HTR-8/SVneo (cell line): Measurements from ENCODE around the gene GIPC3.

ENCODE experiments used
- DNase-seq: peaks from one replicate; pipeline ENCODE4 v3.0.0; 2011; ENCODE audit warnings: low spot score, mixed read lengths; ENCODE audit not compliant: insufficient read length
- FAIRE-seq: peaks from 2 replicates; lab custom pipeline; 2011; peaks lifted over from hg19 to GRCh38; lab: Jason Lieb, UNC

The GIPC3 gene

DNA sequence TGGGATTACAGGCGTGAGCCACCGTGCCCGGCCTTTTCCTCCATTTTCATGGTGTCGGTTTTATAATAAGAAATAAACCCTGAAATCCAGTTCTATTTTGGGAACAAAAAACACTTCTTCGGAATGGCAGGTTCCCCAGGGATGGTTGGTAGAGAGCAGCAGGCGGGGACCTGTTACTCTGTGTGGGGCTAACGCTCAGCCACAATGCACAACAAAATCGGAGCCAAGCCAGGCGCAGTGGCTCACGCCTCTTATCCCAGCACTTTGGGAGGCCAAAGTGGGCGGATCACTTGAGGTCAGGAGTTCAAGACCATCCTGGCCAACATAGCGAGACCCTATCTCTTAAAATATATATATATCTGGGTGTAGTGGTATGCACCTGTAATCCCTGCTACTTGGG is 15.7 kb downstream of the GIPC3 start:
- FAIRE-seq (no peak), DNase-seq (no peak)

DNA sequence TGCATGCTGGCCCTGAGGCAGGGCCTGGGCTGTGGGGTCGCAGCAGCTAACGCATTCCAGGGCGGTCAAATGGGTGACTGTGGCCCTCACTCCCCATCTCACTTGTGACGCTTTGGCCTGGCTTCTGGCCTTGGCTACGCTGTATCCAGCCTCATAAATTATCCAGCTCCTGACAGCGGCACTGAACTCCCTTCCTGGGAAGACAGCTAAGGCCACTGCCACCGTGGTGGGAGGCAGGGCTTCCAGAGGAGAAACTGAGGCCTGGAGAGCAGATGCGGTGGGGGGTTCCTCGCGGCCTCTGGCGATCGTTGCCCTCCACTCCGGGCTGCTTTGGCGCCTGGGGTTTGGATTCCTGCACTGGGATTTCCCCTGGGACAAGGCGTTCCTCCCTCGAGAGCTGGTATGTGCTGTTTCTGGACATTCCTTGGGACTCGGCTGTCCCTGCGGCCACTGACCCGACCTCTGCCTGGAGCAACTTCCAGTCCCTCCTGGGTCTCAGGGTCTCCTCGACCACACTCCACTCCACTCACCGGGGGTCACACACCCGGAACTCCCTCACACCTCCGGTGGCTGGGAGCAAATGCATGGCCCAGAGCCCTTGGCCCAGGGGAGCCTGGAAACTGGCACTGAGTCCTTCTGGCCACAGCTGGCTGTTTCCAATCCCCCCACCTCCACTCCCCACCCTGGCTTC is 18.0 kb downstream of the GIPC3 start:
- DNase-seq: no peak
- no peak for FAIRE-seq

DNA sequence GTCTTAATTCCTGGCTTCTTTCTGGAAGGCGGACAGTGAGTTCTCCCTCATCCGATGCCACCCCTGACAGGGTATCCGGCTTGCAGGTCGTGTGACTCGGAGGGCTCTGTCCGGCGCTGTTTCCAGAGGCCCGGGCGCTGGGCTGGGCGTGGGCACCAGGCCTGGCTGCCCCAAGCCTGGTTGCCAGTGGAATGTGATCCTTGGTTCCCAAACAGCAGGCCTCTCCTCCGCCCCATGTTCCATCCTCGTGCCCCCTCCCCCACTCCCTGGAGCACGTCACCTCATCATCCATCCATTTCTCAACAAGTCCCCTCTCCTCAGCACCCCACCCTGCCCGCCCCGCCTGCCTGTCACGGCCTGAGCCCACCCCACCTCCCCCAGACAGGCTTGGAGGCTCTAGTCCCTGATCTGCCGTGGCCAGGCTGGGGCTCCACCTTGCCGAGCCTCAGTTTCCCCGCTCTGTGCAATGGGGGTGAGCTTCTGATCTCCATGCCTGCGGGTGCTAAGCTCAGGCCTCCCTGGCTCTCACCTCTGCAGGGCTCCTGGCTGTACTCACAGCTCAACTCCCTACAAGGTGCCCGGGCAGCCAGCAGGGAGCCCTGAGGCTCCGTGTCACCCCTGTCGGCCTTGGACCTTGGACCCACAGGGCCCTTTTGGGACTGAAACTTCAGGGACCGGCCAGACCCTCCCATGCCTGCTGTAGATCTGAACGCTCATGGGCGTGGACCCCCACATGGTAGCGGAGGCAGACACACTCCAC is 19.1 kb downstream of the GIPC3 start:
- no peak for DNase-seq
- FAIRE-seq: no peak

DNA sequence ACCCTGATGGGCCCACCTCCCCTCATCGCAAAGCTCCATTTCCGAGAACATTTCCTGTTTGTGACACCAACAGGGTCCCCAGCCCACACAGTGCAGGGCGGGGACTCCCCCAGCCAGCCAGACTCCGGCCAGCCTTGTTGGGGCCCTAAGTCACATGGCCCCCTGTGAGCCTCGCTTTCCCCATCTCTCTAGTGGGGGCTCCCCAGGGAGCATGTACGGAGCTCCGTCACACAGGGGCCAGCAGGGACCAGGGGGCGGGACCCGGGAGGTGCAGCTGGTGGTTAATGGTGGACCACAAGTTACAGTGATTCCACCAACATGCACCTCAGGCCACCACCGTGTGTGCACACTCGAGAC is 19.7 kb downstream of the GIPC3 start:
- peak; percentile 9 for FAIRE-seq

DNA sequence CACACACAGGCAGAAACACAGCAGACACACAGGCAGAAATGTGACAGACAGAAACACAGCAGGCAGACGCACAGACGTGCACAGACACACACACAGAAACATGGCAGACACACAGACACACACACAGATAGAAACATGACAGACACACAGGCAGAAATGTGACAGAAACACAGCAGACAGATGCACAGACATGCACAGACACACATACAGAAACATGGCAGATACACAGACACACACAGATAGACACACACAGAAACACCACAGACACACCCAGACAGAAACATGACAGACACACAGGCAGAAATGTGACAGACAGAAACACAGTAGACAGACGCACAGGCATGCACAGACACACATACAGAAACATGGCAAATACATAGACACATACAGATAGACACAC is 20.1 kb downstream of the GIPC3 start:
- FAIRE-seq: no peak

More for the DNA sequence above, 19.7 kb downstream of the GIPC3 start:
- DNase-seq: no peak

DNA sequence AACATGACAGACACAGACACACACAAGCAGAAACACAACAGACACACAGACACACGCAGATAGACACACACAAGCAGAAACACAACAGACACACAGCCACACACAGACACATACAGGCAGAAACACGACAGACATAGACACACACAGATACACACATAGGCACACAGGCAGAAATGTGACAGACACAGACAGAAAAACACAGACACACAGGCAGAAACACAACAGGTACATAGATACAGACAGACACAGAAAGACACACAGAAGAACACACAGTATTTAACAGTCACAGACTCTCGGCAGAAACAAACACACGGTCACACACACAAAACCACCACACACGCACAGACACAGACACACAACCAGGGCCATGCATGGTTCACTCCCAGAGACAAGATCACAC is 20.5 kb downstream of the GIPC3 start:
- DNase-seq (no peak), FAIRE-seq (peak; percentile 20)

More for the DNA sequence above, 20.1 kb downstream of the GIPC3 start:
- no peak for DNase-seq

DNA sequence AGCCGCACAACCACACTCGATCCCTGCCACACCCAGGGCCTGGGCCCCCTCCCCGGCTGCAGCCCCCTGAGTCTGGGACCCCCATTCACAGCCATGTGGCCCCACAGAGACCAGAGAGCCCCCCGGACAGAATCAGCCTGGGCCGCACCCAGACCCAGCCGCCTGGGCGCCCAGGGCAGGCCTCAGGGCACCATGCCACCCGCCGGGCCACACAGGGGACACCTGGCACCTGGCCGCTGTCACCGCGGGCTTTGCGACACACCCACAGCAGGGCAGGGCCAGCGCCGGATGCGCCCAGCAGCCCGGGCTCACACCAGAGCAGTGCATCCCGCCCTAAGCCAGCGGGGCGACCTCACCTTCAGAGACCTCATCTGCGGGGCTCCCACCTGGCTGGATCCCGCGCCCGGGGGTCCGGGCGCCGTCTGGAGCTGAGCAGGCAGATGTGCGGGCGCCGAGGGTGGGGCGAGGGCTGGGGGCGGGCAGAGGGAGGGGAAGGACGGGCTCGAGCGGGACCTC is 21.0 kb downstream of the GIPC3 start:
- DNase-seq (no peak), FAIRE-seq (no peak)

DNA sequence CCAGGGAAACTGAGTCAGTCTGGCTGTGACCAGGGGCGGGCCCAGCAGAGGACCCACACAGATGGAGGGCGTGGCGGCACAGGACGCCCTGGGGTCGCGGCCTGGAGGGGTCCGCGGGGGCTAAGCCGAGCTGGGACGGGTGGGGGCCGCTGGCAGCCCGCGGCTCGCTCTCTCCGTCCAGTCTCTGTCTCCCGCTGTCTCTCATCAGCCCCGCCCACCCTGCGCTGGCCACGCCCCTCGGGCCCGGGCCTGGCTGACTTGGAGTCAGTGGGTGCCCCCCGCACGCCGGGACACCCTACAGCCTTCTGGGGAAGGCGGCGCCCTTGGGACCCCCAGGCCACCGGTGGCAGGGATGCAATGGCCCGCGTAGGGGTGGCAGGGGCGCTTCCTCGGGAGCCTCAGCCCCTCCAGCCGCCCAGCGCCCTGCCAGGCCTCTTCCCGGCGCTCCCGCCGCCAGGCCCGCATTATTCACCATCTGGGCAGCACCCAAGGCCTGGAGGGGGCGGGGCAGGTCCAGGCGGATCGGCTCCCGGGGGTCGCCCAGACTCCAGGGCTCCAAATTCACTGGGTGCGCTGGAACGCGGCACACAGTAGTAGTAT is 21.5 kb downstream of the GIPC3 start, which contains the start of gene TBXA2R:
Gene TBXA2R, minus strand, starts transcription at position 186 of the 600 bp plus-strand sequence. CDS start 6,241 bp downstream, outside the sequence.
- DNase-seq (peak; percentile 88), FAIRE-seq (peak; percentile 33)

DNA sequence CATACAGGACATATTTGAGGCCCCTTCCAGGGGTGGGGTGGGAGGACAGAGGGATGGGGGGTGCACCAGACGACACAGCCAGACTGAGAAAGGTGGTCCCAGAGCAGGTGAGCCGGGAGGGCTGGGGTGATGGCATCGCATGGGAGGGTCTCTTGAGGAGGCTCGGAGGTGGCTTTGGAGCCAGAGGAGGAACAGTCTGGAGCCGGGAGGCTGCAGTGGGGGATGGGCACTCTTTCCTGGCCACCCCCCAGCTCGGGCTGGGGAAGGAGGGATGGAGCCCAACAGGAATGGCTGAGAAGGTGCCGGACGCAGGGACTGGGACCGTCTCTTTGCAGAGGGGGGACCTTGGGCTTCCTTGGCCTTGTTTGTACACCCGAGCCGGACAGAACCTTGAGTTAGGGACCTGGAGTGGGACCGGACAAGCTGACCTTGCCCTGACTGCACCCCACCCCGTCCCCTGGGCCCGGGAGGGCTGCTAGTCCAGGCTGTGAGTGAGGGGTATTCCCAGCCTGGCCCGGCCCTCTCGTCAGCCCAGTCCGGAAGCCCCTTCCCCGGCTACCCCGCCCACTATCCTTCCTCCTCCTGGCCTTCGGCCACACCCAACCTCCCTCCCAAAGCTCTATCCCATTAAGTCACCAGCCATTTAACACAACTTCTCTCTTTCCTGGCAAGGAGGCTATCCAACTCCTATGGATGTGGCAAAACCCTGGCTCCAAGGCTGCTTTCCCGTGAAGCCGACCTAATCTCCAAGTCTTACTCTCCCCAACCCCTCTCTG is 22.2 kb downstream of the GIPC3 start:
- FAIRE-seq: no peak
- no peak for DNase-seq

DNA sequence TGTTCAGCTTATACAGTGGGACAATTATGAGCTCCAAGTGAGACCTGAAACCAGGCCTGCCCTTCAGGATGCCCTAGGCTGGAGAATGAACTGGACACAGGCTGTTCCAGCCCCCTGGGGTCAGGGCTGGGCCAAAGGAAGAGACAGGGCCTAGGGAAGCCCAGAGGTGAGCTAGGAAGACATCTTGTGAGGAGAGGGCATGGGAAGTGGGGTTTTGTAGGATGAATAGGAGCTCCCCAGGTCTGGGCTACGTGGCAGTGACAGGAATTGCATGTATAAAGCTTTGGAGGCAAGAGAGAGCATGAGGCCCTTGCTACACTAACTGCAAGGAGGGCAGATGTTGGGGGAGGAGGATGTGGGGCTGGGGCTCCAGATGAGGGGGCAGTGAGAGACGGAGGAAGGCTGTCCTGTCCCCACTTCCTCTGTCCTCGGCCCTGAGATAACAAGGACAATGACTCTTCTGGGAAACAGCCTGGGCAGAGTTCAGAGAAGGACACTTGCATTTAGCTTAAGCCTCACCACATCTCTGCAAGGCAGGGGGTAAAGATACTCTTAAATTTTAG is 22.9 kb downstream of the GIPC3 start:
- FAIRE-seq: no peak

DNA sequence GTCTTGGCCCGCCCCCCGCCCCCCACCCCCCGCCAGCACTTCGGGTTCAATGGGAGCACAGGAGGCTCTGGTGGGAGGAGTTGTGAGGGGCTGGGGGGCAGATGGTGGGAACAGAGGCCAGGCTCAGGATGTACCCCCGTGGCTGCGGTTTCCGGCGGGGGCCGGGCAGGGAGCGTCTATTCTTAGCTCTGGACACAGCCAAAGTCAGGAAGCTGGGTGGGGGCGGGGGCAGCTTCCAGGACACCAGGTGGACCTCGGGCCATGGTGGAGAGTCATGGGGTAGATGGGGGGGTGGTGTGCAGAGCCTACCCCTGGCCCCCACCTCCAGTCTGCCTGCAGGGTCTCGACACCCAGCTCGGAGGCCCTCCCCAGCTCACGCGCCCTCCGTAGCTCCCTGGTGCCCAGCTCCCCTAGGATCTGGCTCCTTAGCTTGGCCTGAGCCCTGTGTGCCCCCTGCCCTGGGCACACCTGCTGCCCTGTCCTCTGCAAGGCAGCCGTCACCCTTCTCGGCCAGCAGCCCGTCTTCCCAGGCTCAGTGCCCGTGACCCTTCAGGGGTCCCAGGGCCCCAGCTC is 23.6 kb downstream of the GIPC3 start:
- FAIRE-seq: no peak
- DNase-seq: no peak

More for the DNA sequence above, 22.9 kb downstream of the GIPC3 start:
- DNase-seq: no peak

DNA sequence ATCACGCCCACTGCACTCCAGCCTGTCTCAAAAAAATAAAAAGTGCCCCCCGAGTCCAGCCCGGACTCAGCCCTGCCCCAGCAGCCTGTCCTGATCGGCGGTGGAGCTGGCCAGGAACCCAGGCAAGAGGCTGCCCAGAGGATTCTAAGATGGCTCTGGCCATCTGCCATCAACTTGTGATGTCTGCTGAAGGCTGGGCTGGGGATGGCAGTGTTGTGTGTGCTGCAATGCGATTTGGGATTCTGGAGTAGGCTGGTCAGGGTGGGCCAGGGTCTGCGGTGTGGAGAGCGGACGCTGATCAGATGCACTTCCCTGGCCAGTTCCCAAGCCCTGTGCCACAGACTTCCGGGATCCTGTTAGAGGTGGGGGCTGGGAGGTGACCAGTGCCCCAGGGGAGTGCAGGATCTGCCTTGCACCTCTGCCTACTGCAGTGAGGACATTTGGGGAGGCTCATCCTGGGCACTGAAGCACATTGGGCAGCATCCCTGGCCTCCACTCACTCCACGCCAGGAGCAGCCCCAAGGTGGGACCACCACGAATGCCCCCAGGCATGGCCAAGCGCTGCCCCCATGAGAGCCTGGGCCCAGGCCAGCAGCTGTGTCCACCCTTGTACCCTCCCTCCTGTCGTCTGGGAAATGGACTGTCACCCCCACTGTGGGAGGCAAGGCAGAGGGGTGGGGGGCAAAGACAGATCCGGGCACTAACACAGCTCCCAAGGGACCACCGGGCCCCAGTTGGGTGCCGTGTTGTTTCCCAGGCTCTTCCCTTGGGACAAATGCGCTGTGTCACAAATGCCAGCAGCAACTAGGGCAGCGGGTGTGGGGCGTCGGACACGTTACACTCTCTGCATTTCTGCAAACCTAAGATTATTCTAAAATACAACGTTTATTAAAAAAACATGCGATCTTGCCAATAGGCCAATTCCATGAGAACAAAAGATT is 24.8 kb downstream of the GIPC3 start:
- DNase-seq (no peak), FAIRE-seq (no peak)

DNA sequence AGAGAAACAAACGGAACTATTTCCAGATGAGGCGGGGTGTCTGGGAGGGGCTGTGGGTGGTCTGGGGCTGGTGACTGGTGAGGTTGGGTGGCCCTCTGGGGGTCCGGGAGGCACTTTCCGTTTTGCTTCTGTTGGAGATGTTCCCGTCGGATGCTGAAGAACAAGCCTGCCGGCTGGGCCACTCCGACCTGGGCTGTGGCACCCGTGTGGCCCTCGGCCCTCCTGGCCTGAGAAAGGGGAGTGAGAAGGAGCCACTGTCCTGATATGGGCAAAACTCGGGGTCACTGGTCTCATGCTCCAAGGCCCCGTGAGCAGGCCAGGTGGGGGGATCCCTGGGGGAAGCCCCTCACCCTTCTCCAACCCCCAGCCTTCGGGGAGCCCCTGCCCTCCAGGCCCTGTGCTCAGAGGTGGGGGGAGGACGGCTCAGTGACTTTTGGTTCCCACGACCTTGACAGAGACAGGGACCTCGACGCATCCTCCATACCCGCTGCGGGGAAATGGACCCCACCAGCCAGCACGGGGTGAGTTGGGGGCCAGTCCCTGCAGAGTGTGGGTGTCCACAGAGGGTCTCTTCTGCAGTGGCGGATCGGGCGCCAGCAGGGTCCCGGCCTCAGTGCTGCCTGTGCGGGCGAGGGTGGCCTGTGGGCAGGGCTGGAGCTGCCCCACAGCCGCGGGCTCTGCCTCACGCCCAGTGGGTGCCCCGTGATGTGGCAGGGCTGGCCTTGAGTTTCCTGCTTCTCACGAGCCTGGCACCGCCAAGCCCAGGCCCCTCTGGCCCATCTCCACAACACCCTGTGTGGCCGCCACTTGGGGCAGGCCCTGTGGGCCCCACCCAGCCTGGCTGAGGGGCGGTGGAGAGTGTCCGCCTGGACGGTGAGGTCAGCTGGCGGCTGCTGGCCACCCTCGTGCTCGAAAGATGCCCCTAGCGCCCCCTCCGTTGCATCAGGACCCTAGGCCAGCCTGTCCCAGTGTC is 25.8 kb downstream of the GIPC3 start:
- FAIRE-seq (no peak), DNase-seq (no peak)

DNA sequence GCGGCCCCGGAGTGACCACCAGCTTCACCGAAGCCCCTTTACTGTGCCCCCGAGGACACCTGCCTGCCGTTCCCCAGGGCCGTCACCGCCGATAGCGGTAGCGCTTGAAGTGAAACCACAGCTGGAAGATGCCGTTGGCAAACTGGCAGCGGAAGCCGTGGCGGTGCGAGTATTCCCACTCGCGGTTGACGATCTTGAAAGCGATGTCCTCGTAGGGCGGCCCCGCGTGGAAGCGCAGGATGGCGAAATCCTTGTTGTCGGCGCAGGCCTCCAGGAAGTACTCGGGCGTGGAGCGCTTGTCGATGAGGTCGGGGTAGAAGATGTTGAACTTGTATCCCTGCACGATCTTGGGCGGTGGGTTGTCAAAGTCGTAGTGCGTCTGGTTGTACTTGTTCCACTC is 26.6 kb downstream of the GIPC3 start:
- no peak for FAIRE-seq

DNA sequence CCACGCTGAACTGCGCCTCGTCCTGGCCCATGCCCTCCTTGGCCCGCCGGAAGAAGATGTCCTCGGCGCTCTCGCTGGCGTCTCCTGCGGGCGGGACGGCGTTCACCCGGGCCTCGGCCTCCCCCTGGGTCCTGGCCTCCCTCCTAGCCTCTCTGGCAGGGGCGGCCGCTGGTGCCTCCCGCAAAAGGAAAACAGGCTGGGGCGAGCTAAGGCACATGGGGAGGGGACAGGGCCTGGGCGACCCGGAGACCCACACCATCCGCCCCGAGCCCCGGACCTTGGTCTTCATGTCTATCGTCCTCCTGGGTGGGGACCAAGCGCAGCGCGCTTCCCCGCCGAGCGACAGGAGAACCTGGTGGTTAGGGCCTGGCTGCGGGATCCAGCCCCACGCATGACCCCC is 27.1 kb downstream of the GIPC3 start:
- DNase-seq (no peak), FAIRE-seq (no peak)

More for the DNA sequence above, 26.6 kb downstream of the GIPC3 start:
- DNase-seq: no peak

DNA sequence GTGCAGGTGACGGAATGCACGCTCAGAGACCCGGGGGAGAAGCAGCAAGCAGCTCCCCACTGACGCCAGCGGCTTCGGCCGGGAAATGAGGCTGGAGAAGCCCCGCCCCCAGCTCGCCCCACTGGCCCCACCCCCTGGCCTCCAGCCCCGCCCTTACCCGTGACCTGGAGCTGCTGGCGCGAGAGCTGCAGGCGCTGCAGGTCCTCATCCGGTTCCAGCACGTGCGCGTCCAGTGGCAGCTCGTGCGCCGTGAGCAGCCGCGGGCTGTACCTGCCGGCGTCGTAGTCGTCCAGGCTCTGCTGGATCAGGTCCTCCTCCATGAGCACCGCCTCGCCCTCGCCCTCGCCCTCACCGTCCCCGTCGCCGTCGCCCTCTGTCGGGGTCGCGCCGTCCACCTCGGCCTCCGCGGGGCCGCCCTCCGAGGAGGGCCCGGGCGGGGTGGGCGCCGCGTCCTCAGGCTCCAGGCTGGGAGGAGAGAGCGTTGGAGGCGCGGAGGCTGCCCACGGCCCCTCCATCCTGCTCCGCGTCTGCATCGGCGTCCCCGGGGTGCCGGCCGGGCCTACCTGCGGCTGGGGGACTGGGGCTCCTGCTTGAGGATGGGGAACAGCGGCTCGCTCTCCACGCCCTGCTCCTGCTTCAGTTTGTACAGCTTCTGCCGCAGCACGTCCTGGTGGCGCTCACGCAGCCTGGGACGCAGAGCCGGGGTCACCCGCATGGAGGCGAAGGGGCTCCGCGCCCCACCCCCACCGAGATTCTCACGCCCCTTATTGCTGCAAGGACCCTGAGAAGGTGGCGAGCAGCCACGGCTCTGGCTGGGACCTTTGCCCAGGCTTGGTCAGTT is 27.8 kb downstream of the GIPC3 start:
- no peak for FAIRE-seq
- no peak for DNase-seq
